ENCODE data around the gene CFAP20DC. TPM values are rescaled to one million over a fixed set of nuclear protein-coding genes. Genes with fewer than 3 reads are reported as not detected.

Gene CFAP20DC
- total and polyA plus RNA-seq, 2 of the 8 experiments (the other 6 are each of a cell fraction or from before 2014, with no cell fraction given) = 2.2 to 2.8 TPM

GRCh38 chr3:58784425-58784824 is 265.4 kb downstream of the CFAP20DC start:
- DNase-seq (ENCODE audit: low read depth in 1 of 2, low spot score in 2 of 2) (no peak), FAIRE-seq (no peak)
- Histone ChIP-seq H2AK5ac (ENCODE audit: low read depth, low read length) (no peak overlapping the region), H2BK120ac (replicated peaks; ENCODE audit: low read depth, low read length) (no peak overlapping the region), H3K4me1 (replicated peaks in 1 of 4; ENCODE audit: control insufficient read depth in 3 of 4, insufficient read depth in 4 of 4, low read length in 3 of 4) (peaks cover 0 to 3% (median 0%) of the 10 kb centered on the region in 4 experiments; a peak in 2 of 7 replicates), H2BK12ac (ENCODE audit: low read depth, low read length) (no peak overlapping the region), H4K8ac (ENCODE audit: extremely low read depth, insufficient read depth, low read length) (no peak overlapping the region), H3K9me3 (ENCODE audit: insufficient read depth in 2 of 2, low read depth in 1 of 2, low read length in 1 of 2) (peaks cover 0 to 5% of the 10 kb centered on the region in 2 experiments; a peak in 2 of 4 replicates), H4K5ac (ENCODE audit: insufficient read length, low read depth, low read length) (no peak overlapping the region), H2AFZ (ENCODE audit: low read length) (no peak overlapping the region), H3K36me3 (ENCODE audit: control insufficient read depth in 2 of 4, insufficient read depth in 4 of 4, low read length in 3 of 4) (no peaks in the 10 kb centered on the region), H3K27ac (ENCODE audit: low read depth, low read length) (no peak overlapping the region), H3K79me2 (ENCODE audit: control insufficient read depth in 1 of 2, insufficient read depth in 2 of 2, low read length in 2 of 2) (no peaks in the 10 kb centered on the region), H2BK20ac (ENCODE audit: low read length) (no peak overlapping the region), H4K20me1 (replicated peaks in 1 of 2; ENCODE audit: control insufficient read depth in 1 of 2, insufficient read depth in 2 of 2, low read length in 2 of 2) (no peaks in the 10 kb centered on the region), H3K4ac (replicated peaks; ENCODE audit: insufficient read length, low read depth, low read length) (no peak overlapping the region), H3K4me3 (ENCODE audit: extremely low read depth in 1 of 4, insufficient read depth in 2 of 4, low read depth in 3 of 4, low read length in 4 of 4) (no peak overlapping the region), H3K4me2 (ENCODE audit: insufficient read depth in 1 of 2, low read depth in 2 of 2, low read length in 2 of 2) (no peak overlapping the region), H3K9ac (replicated peaks in 1 of 4; ENCODE audit: extremely low read depth in 1 of 4, low read depth in 3 of 4, low read length in 3 of 4) (no peak overlapping the region), H3K14ac (ENCODE audit: insufficient read length) (no peak overlapping the region), H3K18ac (ENCODE audit: extremely low read depth, low read length) (no peak overlapping the region), H3K79me1 (ENCODE audit: low read depth, low read length) (no peaks in the 10 kb centered on the region), H2BK5ac (ENCODE audit: low read depth, low read length) (no peak overlapping the region), H3K27me3 (replicated peaks in 1 of 4; ENCODE audit: control insufficient read depth in 3 of 4, extremely low read depth in 1 of 4, insufficient read depth in 3 of 4, low read length in 3 of 4) (no peaks in the 10 kb centered on the region), H3K56ac (replicated peaks; ENCODE audit: insufficient read length, low read depth, low read length) (no peak overlapping the region), H2BK15ac (ENCODE audit: low read length) (no peak overlapping the region), H3K23ac (ENCODE audit: insufficient read length) (no peak overlapping the region), H4K91ac (replicated peaks; ENCODE audit: insufficient read length, low read length) (no peak overlapping the region), H3K23me2 (ENCODE audit: low read depth, low read length) (no peaks in the 10 kb centered on the region)
- CTCF ChIA-PET (ENCODE audit: partially characterized antibody) = interaction anchor here (0.8 kb wide), 1 partner anchor 16 kb away, joined by 3 read pairs; no protein-coding TSS in a partner anchor
- POLR2A ChIA-PET (ENCODE audit: partially characterized antibody) = no interaction called here
- TF ChIP-seq TEAD4 (IDR thresholded peaks at IDR 0.05; ENCODE audit: low read depth, low read length) (no peak), TCF12 (IDR thresholded peaks at IDR 0.05; ENCODE audit: low read depth, low read length) (no peak), CREB1 (IDR thresholded peaks at IDR 0.05) (no peak), TBP (IDR thresholded peaks at IDR 0.05; ENCODE audit: low read depth, low read length) (no peak), FOSL1 (IDR thresholded peaks at IDR 0.05; ENCODE audit: insufficient read depth, low read depth, low read length) (no peak), ATF3 (IDR thresholded peaks at IDR 0.05; ENCODE audit: insufficient read depth, low read depth, low read length) (no peak)
- WGBS, 2 experiments (ENCODE audit: extremely low coverage in 1 of 2, insufficient coverage in 1 of 2, insufficient read length in 1 of 2, insufficient replicate concordance in 2 of 2, low coverage in 1 of 2, low lambda C conversion rate in 2 of 2, missing lambda C conversion rate in 1 of 2) = 79% methylated on average over 4 of the region's 4 CpGs; no CpG with 5 or more reads in 1 of the 2 experiments

All from H1 (cell line).